HepG2 (cell line): ENCODE measurements around the gene HSD17B8. TPM values are rescaled to one million over a fixed set of nuclear protein-coding genes. Genes with fewer than 3 reads are reported as not detected.

ENCODE experiments used
- CCAR2 ChIP-seq: fragments of 200-400 bp; formaldehyde crosslinking; optimal IDR thresholded peaks from 2 replicates; pipeline ENCODE3; 2018; ENCODE audit warnings: low read depth, mild to moderate bottlenecking, low read length, moderate library complexity
- CEBPG ChIP-seq: IDR thresholded peaks from 2 replicates; pipeline ENCODE4 v1.6.1; 2016
- EEA1 ChIP-seq: sonication (generic); formaldehyde crosslinking; IDR thresholded peaks from 2 replicates; pipeline ENCODE4 v1.5.1; 2020; ENCODE audit warnings: mild to moderate bottlenecking, missing genetic modification reagents, borderline replicate concordance
- ETV6 ChIP-seq: sonication (generic); formaldehyde crosslinking; conservative IDR thresholded peaks from 2 replicates; pipeline ENCODE4 v1.4.0; 2020; ENCODE audit warnings: missing genetic modification reagents
- FOSL1 ChIP-seq: sonication (generic); formaldehyde crosslinking; IDR thresholded peaks from 2 replicates; pipeline ENCODE4 v1.9.0; 2021; ENCODE audit warnings: missing genetic modification reagents, borderline replicate concordance
- FOXA3 ChIP-seq: IDR thresholded peaks from 2 replicates; pipeline ENCODE4 v1.6.1; 2016; ENCODE audit warnings: missing genetic modification reagents, missing compliant biosample characterization
- GLI4 ChIP-seq: sonication (generic); formaldehyde crosslinking; IDR thresholded peaks from 2 replicates; pipeline ENCODE4 v1.5.1; 2020; ENCODE audit warnings: missing genetic modification reagents, mild to moderate bottlenecking, moderate library complexity, borderline replicate concordance
- NFATC3 ChIP-seq: sonication (generic); formaldehyde crosslinking; IDR thresholded peaks from 2 replicates; pipeline ENCODE4 v1.5.1; 2020; ENCODE audit warnings: mild to moderate bottlenecking, missing genetic modification reagents
- NKX3-1 ChIP-seq: sonication (generic); formaldehyde crosslinking; IDR thresholded peaks from 2 replicates; pipeline ENCODE4 v1.5.0; 2020; ENCODE audit warnings: missing genetic modification reagents
- NONO ChIP-seq, 2 experiments: fragments of 450-650 bp in 1 of 2; sonication (generic) in 1 of 2; formaldehyde crosslinking in 1 of 2; IDR thresholded peaks in 1 of 2; conservative IDR thresholded peaks in 1 of 2; 2 replicates each; pipeline versions ENCODE4 v1.6.1 to v1.8.0; 2017 to 2022; ENCODE audit warnings: mild to moderate bottlenecking in 1 of 2, missing genetic modification reagents in 1 of 2, moderate library complexity in 1 of 2
- TBX2 ChIP-seq: sonication (generic); formaldehyde crosslinking; IDR thresholded peaks from 2 replicates; pipeline ENCODE4 v1.5.0; 2020; ENCODE audit warnings: missing genetic modification reagents, mild to moderate bottlenecking, borderline replicate concordance
- WIZ ChIP-seq: sonication (generic); formaldehyde crosslinking; IDR thresholded peaks from 2 replicates; pipeline ENCODE4 v1.5.1; 2020; ENCODE audit warnings: mild to moderate bottlenecking, missing genetic modification reagents
- ZBTB42 ChIP-seq: sonication (generic); formaldehyde crosslinking; IDR thresholded peaks from 2 replicates; pipeline ENCODE4 v1.5.0; 2020; ENCODE audit warnings: mild to moderate bottlenecking, missing genetic modification reagents
- ZBTB7A ChIP-seq: sonication (generic); formaldehyde crosslinking; IDR thresholded peaks from 2 replicates; pipeline ENCODE4 v1.8.0; 2022; ENCODE audit warnings: mild to moderate bottlenecking, missing genetic modification reagents
- ZC3H13 ChIP-seq: sonication (generic); formaldehyde crosslinking; IDR thresholded peaks from 2 replicates; pipeline ENCODE4 v1.8.1; 2023; ENCODE audit warnings: mild to moderate bottlenecking, missing genetic modification reagents, moderate library complexity
- ZNF143 ChIP-seq: sonication (generic); formaldehyde crosslinking; IDR thresholded peaks from 2 replicates; pipeline ENCODE4 v1.4.0; 2020; ENCODE audit warnings: missing genetic modification reagents
- ZNF274 ChIP-seq: sonication (generic); formaldehyde crosslinking; IDR thresholded peaks from 2 replicates; pipeline ENCODE4 v1.5.1; 2020; ENCODE audit warnings: mild to moderate bottlenecking, missing genetic modification reagents
- ZNF326 ChIP-seq: sonication (generic); formaldehyde crosslinking; IDR thresholded peaks from 2 replicates; pipeline ENCODE4 v1.4.0; 2020; ENCODE audit warnings: missing genetic modification reagents, borderline replicate concordance
- ZNF547 ChIP-seq: sonication (generic); formaldehyde crosslinking; IDR thresholded peaks from 2 replicates; pipeline ENCODE4 v1.5.1; 2020; ENCODE audit warnings: mild to moderate bottlenecking, missing genetic modification reagents
- ZNF598 ChIP-seq: sonication (generic); formaldehyde crosslinking; IDR thresholded peaks from 2 replicates; pipeline ENCODE4 v1.5.1; 2020; ENCODE audit warnings: mild to moderate bottlenecking, missing genetic modification reagents, borderline replicate concordance
- ZNF703 ChIP-seq: sonication (generic); formaldehyde crosslinking; IDR thresholded peaks from 2 replicates; pipeline ENCODE4 v1.5.1; 2020; ENCODE audit warnings: missing genetic modification reagents, mild to moderate bottlenecking, moderate library complexity, borderline replicate concordance
- ZNF724P ChIP-seq: sonication (generic); formaldehyde crosslinking; IDR thresholded peaks from 2 replicates; pipeline ENCODE4 v1.8.0; 2022; ENCODE audit warnings: missing genetic modification reagents, borderline replicate concordance
- ZNF839 ChIP-seq: sonication (generic); formaldehyde crosslinking; IDR thresholded peaks from 2 replicates; pipeline ENCODE4 v1.4.0; 2020; ENCODE audit warnings: missing genetic modification reagents, mild to moderate bottlenecking, borderline replicate concordance
- ZNF878 ChIP-seq: sonication (generic); formaldehyde crosslinking; IDR thresholded peaks from 2 replicates; pipeline ENCODE4 v1.8.1; 2023; ENCODE audit warnings: mild to moderate bottlenecking, missing genetic modification reagents, moderate library complexity
- ZNF883 ChIP-seq: sonication (generic); formaldehyde crosslinking; IDR thresholded peaks from 2 replicates; pipeline ENCODE4 v1.5.1; 2020; ENCODE audit warnings: mild to moderate bottlenecking, missing genetic modification reagents; ENCODE audit errors: not compliant biosample characterization
- ZSCAN20 ChIP-seq: sonication (generic); formaldehyde crosslinking; IDR thresholded peaks from 2 replicates; pipeline ENCODE4 v1.4.0; 2020; ENCODE audit warnings: missing genetic modification reagents, mild to moderate bottlenecking, borderline replicate concordance
- ZZZ3 ChIP-seq: sonication (generic); formaldehyde crosslinking; IDR thresholded peaks from 2 replicates; pipeline ENCODE4 v1.4.0; 2020; ENCODE audit warnings: missing genetic modification reagents, mild to moderate bottlenecking, borderline replicate concordance
- polyA plus RNA-seq, 8 experiments: library from polyadenylated mRNA; depleted of rRNA in 3 of 8; stranded (reverse) in 7 of 8; unstranded in 1 of 8; fragments of >200 nt; fragmentation: Illumina TruSeq in 4 of 8; extraction: Trizol in 4 of 8; gene quantifications; 2 replicates each; pipeline versions ENCODE4 v1.2.1 to v1.2.3, GENCODE V29; 2011 to 2016; ENCODE audit warnings: low read depth in 4 of 8, missing spikeins in 1 of 8, mixed read lengths in 1 of 8; ENCODE audit not compliant: insufficient read depth in 1 of 8
- total RNA-seq, 5 experiments: library from RNA; depleted of rRNA; stranded (reverse); fragments of >200 nt; fragmentation: Illumina TruSeq; extraction: Trizol; gene quantifications; 2 replicates each; pipeline ENCODE4 v1.2.3, GENCODE V29; 2016; ENCODE audit warnings: low read depth in 1 of 5
- TF ChIP-seq, protein P1 (sequence below): sonication (generic); formaldehyde crosslinking; IDR thresholded peaks from 2 replicates; pipeline ENCODE4 v1.5.0; 2020; ENCODE audit warnings: mild to moderate bottlenecking, low read depth, missing genetic modification reagents, borderline replicate concordance
- TF ChIP-seq, protein P2 (sequence below): sonication (generic); formaldehyde crosslinking; IDR thresholded peaks from 2 replicates; pipeline ENCODE4 v1.8.1; 2023; ENCODE audit warnings: missing genetic modification reagents, mild to moderate bottlenecking, borderline replicate concordance

The HSD17B8 gene
- total and polyA plus RNA-seq, 2 of the 13 experiments (the other 11 are each of a cell fraction or from before 2014, with no cell fraction given), result 12.6 to 20.1 TPM

DNA sequence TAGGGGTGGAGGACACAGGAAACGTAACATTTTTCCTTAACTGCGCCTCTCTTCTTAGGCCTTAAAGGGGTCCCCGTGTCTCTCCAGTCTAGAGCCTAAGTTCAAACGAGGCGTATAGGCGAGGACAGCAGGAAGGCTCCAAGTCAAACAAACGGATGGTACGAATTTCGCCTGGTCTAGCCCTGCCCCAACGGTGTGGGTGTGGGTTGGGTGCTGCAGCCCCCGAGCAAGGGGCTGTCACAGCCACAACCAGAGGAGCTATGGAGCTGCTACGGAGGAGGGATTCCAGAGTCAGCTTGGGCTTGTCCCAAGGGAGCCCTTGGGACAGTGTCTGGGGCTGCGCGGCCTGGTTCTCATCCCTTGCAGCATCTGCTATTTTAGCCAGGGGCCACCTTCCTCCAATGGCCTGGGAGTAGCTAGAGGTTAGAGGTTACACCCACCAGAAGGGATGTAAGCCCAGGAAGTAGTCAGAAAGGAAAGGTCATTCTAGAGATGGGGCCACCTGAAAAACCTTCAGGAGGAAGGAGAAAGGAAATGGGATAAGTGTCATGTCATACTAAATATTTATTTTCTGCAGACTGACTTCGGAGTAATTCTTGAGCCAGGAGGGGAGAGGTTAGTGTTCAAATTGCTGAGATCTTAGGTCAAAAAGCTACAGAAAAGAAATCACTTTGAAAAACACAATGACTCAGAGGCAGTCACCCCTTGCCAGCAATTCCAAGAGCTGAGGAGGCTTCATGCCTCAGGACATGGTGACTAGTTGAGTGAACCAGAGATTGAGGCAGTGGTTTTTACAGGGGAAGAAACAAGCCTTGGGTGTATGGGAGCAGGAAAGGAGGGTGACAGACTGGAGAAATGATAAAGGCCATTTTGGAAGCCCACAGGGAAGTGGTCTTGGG is 45.5 kb downstream of the HSD17B8 start (continued):
- TF ChIP-seq NONO (IDR thresholded peaks at IDR 0.05) (no peak), NONO (CRISPR knock-in tag; conservative IDR thresholded peaks at IDR 0.05) (peak; percentile 83), EEA1 (CRISPR knock-in tag) (peak; percentile 37; the same call in 1 of the 2 replicates), ETV6 (CRISPR knock-in tag) (0 out of 2 replicates have a peak, but pooled peaks have one; percentile 10), ZNF724P (CRISPR knock-in tag) (peak; percentile 4; the same call in 1 of the 2 replicates), FOSL1 (CRISPR knock-in tag) (peak; percentile 38; the same call in 1 of the 2 replicates), ZC3H13 (peak; percentile 62), GLI4 (CRISPR knock-in tag) (peak; percentile 86), ZNF326 (CRISPR knock-in tag) (0 out of 2 replicates have a peak, but pooled peaks have one; percentile 10), ZNF703 (CRISPR knock-in tag) (peak; percentile 39; the same call in 1 of the 2 replicates), ZNF878 (CRISPR knock-in tag) (no peak), ZBTB7A (CRISPR knock-in tag) (0 out of 2 replicates have a peak, but pooled peaks have one; percentile 65), ZNF883 (CRISPR knock-in tag) (peak; percentile 30), ZZZ3 (CRISPR knock-in tag) (0 out of 2 replicates have a peak, but pooled peaks have one; percentile 0), ZNF547 (CRISPR knock-in tag) (0 out of 2 replicates have a peak, but pooled peaks have one; percentile 71), CEBPG (CRISPR knock-in tag) (0 out of 2 replicates have a peak, but pooled peaks have one; percentile 2), ZNF143 (peak; percentile 23; the same call in 1 of the 2 replicates), NKX3-1 (CRISPR knock-in tag) (peak; percentile 14; the same call in 1 of the 2 replicates), ZNF839 (CRISPR knock-in tag) (peak; percentile 81; the same call in 1 of the 2 replicates), WIZ (0 out of 2 replicates have a peak, but pooled peaks have one; percentile 47), ZNF274 (CRISPR knock-in tag) (peak; percentile 48; the same call in 1 of the 2 replicates), ZNF598 (0 out of 2 replicates have a peak, but pooled peaks have one; percentile 9), ZBTB42 (CRISPR knock-in tag) (no peak; the same call in 1 of the 2 replicates), NFATC3 (CRISPR knock-in tag) (0 out of 2 replicates have a peak, but pooled peaks have one; percentile 42), FOXA3 (peak; percentile 1; the same call in 1 of the 2 replicates), TBX2 (no peak), ZSCAN20 (CRISPR knock-in tag) (0 out of 2 replicates have a peak, but pooled peaks have one; percentile 17), CCAR2 (peak; percentile 58)
- TF ChIP-seq, protein P1, sequence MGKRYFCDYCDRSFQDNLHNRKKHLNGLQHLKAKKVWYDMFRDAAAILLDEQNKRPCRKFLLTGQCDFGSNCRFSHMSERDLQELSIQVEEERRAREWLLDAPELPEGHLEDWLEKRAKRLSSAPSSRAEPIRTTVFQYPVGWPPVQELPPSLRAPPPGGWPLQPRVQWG (CRISPR knock-in tag), result no peak
- TF ChIP-seq, protein P2, sequence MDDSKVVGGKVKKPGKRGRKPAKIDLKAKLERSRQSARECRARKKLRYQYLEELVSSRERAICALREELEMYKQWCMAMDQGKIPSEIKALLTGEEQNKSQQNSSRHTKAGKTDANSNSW (CRISPR knock-in tag), result 0 out of 2 replicates have a peak, but pooled peaks have one; percentile 81
